DMS53 treated with DMSO at 0.1 percent for 48 hours (cell line): Measurements from ENCODE around the gene TRMU.

ENCODE experiments used
- DNase-seq: peaks from one replicate; lab custom pipeline; 2025; ENCODE audit not compliant: unreplicated experiment; lab: John Stamatoyannopoulos, UW

Gene TRMU

GRCh38 chr22:46336119-46337078 is 885 bp downstream of the TRMU start:
- DNase-seq: no peak

- DNase-seq: no peak
These were observed 2.4 kb downstream of the TRMU start for GRCh38 chr22:46337870-46338269.

GRCh38 chr22:46338636-46339035 is 3.1 kb downstream of the TRMU start:
- DNase-seq: no peak

- DNase-seq: no peak
These were observed 4.4 kb downstream of the TRMU start for GRCh38 chr22:46339956-46340355.

- no peak for DNase-seq
These were observed 5.2 kb downstream of the TRMU start for GRCh38 chr22:46340676-46341075.

GRCh38 chr22:46346680-46347405 is 11.3 kb downstream of the TRMU start:
- DNase-seq: no peak

- DNase-seq: no peak
These were observed 12.1 kb downstream of the TRMU start for GRCh38 chr22:46347646-46348045.

GRCh38 chr22:46348099-46348695 is 12.7 kb downstream of the TRMU start:
- no peak for DNase-seq

GRCh38 chr22:46349238-46349637 is 13.7 kb downstream of the TRMU start:
- DNase-seq: no peak

GRCh38 chr22:46349681-46350080 is 14.2 kb downstream of the TRMU start:
- DNase-seq: no peak

- no peak for DNase-seq
These were observed 14.6 kb downstream of the TRMU start for GRCh38 chr22:46350121-46350520.

- DNase-seq: no peak
These were observed 15.1 kb downstream of the TRMU start for GRCh38 chr22:46350646-46351045.

- DNase-seq: no peak
These were observed 15.7 kb downstream of the TRMU start for GRCh38 chr22:46351131-46351735.

- DNase-seq: no peak
These were observed 16.3 kb downstream of the TRMU start for GRCh38 chr22:46351767-46352166.

GRCh38 chr22:46352276-46352675 is 16.8 kb downstream of the TRMU start:
- DNase-seq: no peak

- DNase-seq: peak; percentile 85
These were observed 17.3 kb downstream of the TRMU start for GRCh38 chr22:46352691-46353386.

- DNase-seq: no peak
These were observed 18.1 kb downstream of the TRMU start for GRCh38 chr22:46353483-46354105.

GRCh38 chr22:46354176-46354992 is 18.9 kb downstream of the TRMU start:
- no peak for DNase-seq

GRCh38 chr22:46354993-46355305 is 19.4 kb downstream of the TRMU start:
- no peak for DNase-seq
